Measurements from ENCODE around the gene SERINC5.
"Not testable (repeated sequence)": the region's sequence is repeated elsewhere in the genome, so short reads cannot be mapped to it uniquely, and the experiment has no call there.

SERINC5 gene

DNA sequence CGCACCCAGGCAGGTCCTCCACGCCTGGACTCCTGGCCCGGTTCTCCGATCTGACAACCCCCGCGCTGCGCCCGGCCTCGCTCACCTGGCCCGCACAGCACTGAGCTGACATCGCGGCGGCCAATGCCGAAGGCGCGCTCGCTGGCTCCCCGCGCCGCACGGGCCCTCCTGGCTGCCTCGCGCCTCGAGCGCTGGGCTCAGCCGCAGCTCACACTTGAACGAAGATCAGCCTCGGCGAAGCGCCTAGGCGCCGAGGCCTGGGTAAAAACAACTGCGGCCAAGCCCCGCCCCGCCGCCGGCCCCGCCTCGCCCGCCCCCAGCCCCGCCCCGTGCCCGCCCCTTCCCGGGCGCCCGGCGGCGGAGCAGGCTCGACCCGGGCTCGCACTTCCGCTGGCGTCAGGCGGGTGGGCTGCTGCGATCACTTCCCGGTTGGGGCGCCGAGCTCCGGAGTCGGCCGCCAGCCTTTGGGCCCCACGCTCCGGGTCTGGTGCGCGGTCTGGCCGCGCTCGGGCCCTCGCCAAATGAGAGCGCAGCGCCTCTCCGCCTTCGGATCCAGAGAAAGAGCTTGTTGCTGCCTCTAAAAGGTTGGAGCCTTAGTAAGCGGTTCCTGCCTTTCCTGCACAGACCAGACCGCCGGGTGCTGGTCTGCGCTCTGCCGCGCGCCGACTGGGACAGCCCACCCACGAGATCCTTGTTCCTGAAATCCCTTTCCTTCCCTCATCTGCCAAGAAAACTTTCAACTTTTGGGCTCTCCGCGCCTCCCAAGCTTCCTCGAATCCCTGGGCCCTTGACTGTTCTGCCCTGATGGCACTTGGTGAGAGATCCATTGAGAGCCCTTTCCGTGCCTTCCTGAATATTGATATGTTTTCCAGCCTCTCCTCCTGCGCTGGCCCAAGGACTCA is at the start of gene SERINC5:
TSS of gene SERINC5 (minus strand) at position 238 of the 902 bp plus-strand sequence. CDS start at position 112, 126 bp downstream.
- DNase-seq = peak in 1 of 2 experiments; percentile 26

GRCh38 chr5:80302636-80303035 is 46.8 kb upstream of the SERINC5 start:
- no peak for DNase-seq

GRCh38 chr5:80301342-80301741 is 45.5 kb upstream of the SERINC5 start:
- not testable (repeated sequence) for DNase-seq

- DNase-seq = not testable (repeated sequence)
These were observed 44.9 kb upstream of the SERINC5 start for GRCh38 chr5:80300796-80301195.

GRCh38 chr5:80300125-80300524 is 44.3 kb upstream of the SERINC5 start:
- no peak for DNase-seq

DNA sequence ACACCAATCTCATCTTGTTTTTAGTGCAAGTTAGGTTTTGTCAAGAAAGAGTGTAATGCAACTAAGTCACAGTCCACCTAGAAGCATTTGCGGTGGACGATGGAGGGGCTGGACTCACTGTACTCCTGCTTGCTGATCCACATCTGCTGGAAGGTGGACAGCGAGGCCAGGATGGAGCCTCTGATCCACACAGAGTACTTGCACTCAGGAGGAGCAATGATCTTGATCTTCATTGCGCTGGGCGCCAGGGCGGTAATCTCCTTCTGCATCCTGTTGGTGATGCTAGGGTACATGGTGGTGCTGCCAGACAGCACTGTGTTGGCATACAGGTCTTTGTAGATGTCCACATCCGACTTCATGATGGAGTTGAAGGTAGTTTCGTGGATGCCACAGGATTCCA is 43.8 kb upstream of the SERINC5 start:
- no peak for DNase-seq

DNA sequence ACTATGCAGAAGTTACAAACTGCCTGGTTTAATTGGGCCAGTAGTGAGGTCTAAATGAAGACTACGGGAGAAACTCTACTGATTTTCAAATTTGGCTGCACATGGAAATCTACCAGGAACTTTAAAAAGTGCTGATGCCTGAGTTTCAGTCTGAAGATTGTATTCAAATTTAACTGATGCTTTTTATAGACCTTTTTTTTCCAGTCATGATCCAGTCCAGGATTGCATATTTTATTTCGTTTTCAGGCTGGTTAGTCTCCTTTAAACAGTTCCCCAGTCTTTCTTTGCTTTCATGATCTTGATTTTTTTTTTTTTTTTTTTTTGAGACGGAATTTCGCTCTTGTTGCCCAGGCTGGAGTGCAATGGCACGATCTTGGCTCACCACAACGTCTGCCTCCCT is 40.3 kb upstream of the SERINC5 start:
- DNase-seq = no peak

GRCh38 chr5:80291761-80292160 is 35.9 kb upstream of the SERINC5 start:
- DNase-seq = no peak

DNA sequence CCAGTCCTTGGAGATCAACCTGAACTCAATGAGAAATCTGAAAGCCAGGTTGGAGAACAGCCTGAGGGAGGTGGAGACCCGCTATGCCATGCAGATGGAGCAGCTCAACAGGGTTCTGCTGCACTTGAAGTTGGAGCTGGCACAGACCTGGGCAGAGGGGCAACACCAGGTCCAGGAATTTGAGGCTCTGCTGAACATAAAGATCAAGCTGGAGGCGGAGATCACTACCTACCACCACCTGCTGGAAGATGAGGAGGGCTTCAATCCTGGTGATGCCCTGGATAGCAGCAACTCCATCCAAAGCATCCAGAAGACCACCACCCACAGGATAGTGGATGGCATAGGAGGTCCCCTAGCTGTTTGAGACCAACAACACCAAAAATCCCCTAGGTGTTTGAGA is 33.5 kb upstream of the SERINC5 start:
- DNase-seq = no peak

GRCh38 chr5:80288177-80288576 is 32.3 kb upstream of the SERINC5 start:
- no peak for DNase-seq

DNA sequence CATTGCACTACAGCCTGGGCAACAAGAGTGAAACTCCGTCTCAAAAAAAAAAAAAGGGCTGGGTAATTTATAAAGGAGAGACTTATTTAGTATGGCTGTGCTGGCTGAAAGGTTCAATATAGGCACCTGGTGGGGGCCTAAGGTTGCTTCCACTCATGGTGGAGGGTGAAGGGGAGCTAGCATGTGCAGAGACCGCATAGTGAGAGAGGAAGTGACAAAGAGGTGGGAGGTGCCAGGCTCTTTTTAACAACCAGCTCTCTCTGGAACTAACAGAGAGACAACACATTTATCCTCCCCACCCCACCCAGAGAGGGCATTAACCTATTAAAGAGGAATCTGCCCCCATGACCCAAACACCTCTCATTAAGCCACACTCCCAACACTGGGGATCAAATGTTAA is 28.9 kb upstream of the SERINC5 start:
- no peak for DNase-seq

- DNase-seq = no peak
These were observed 27.5 kb upstream of the SERINC5 start for GRCh38 chr5:80283360-80283759.

DNA sequence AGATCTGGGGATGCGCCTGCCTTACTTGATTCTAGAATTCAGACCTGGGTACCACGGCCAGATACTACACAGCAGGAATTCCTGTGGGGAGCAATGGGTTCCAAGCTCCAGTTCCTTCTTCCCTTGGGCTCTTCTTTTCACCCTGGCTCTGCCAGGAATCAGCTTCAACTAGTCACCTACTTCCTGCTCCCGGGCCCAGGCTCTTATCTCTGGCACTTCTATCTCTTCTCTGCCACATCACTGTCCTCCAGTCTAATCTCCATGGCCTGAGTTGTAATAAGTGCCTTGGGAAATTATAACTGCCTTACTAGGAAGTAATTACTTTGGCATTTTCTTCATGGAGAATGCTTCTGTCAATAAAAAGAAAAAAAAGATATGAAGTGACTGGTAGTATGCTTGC is 26.2 kb upstream of the SERINC5 start:
- DNase-seq = no peak

- no peak for DNase-seq
These were observed 21.3 kb upstream of the SERINC5 start for GRCh38 chr5:80277191-80277590.

GRCh38 chr5:80276186-80276585 is 20.3 kb upstream of the SERINC5 start:
- no peak for DNase-seq

DNA sequence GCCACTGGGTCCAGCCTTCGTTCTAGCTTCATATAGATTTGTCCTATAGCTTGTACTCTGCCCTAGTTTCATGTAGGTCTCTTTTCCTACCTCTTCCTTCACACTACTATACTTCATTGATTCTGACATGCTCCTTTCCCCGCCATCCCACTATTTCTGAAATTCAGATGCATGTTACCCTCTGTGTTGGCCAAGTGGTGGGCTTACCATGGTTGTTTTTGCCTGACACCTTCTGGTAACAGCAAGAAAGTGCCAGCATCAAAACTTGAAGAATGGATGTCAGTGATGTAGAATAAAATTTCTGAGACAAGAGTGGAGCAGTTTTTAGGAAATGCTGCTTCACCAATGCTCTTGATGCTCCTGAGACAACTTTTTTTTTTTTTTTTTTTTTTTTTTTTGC is 19.5 kb upstream of the SERINC5 start:
- peak; percentile 21 to 69 for DNase-seq

- DNase-seq = not testable (repeated sequence)
These were observed 14.7 kb upstream of the SERINC5 start for GRCh38 chr5:80270543-80270942.

GRCh38 chr5:80269991-80270438 is 14.2 kb upstream of the SERINC5 start:
- no peak for DNase-seq

GRCh38 chr5:80268916-80269315 is 13.1 kb upstream of the SERINC5 start:
- DNase-seq = no peak

GRCh38 chr5:80266566-80266965 is 10.7 kb upstream of the SERINC5 start:
- no peak for DNase-seq

- DNase-seq = peak in 1 of 2 experiments; percentile 19
These were observed 4.6 kb upstream of the SERINC5 start for GRCh38 chr5:80260461-80260860.

DNA sequence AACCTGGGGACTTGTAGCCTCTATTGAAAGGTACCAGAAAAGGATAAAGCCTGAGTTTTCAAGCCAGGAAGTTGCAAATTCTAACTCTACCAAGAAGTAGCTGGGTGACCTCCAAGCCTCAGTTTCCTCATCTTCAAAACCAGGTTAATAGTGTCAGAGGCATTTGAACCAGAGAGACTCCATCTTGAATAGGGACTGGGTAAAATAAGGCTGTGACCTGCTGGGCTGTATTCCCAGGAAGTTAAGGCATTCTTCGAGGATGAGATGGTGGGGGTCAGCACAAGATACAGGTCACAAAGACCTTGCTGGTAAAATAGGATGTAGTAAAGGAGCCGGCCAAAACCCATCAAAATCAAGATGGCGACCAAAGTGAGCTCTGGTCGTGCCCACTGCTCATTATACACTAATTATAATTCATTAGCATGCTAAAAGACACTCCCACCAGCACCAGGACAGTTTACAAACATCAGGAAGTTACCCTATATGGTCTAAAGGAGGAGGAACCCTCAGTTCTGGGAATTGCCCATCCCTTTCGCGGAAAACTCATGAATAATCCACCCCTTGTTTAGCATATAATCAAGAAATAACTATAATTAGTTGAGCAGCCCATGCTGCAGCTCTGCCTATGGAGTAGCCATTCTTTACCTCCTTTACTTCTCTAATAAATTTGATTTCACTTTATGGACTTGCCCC is 3.8 kb upstream of the SERINC5 start:
- no peak for DNase-seq

- no peak for DNase-seq
These were observed 427 bp downstream of the SERINC5 start for GRCh38 chr5:80255431-80255810.
